Muscle of arm (tissue), 12 donors: ENCODE data around the gene PROK2. TPM values are rescaled to one million over a fixed set of nuclear protein-coding genes. Genes with fewer than 3 reads are reported as not detected.

ENCODE experiments used
- DNase-seq: peaks from one replicate; pipeline ENCODE4 v3.0.0-alpha.2; 2013
- polyA plus RNA-seq, 12 donors: library from polyadenylated mRNA; unstranded; fragments of 120-200 nt; gene quantifications; one replicate each; pipeline ENCODE4 v1.2.1, GENCODE V29; 2013; ENCODE audit not compliant: insufficient read length in 12 of 12

The PROK2 gene
- polyA plus RNA-seq, 12 donors, result 0.12 to 2.0 (median 0.57) TPM; not detected in 2

GRCh38 chr3:71787851-71788405, 3.0 kb upstream of the PROK2 start:
- no peak for DNase-seq

GRCh38 chr3:71786551-71786950, 1.6 kb upstream of the PROK2 start:
- DNase-seq, result peak; percentile 69

GRCh38 chr3:71786217-71786549, 1.2 kb upstream of the PROK2 start:
- peak; percentile 18 for DNase-seq

DNA sequence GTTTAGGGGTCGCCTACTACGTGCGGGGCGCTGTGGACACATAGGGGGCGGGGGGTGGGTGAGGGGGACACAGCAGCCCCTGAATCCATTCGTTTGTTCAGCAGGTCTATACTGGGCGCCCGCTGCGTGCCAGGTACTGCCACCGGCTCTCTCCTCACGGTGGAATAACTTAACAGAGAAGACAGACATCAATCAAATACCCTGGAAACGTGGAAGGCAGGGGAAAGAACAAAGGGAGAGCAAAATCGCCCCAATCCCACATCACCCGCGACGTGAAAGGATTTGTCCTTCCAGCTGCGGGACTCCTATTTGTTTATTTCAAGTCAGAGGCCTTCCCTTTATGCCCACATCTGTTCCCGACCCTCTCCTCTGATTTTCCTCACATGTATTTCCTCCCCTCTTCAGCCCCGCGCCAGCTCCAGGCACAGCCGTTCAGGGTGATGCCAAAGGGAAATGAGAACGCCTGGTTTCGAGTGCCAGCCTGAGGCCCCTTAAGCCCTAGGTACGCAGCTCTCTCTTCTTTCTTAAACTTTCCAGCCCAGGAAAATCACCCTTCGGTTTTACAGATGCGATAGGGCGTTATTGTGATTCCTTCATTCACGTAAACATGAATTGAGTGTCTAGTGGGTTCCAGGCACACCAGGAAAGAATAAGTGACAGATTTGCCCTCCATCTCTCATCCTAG, 726 bp upstream of the PROK2 start:
- DNase-seq, result peak; percentile 21

DNA sequence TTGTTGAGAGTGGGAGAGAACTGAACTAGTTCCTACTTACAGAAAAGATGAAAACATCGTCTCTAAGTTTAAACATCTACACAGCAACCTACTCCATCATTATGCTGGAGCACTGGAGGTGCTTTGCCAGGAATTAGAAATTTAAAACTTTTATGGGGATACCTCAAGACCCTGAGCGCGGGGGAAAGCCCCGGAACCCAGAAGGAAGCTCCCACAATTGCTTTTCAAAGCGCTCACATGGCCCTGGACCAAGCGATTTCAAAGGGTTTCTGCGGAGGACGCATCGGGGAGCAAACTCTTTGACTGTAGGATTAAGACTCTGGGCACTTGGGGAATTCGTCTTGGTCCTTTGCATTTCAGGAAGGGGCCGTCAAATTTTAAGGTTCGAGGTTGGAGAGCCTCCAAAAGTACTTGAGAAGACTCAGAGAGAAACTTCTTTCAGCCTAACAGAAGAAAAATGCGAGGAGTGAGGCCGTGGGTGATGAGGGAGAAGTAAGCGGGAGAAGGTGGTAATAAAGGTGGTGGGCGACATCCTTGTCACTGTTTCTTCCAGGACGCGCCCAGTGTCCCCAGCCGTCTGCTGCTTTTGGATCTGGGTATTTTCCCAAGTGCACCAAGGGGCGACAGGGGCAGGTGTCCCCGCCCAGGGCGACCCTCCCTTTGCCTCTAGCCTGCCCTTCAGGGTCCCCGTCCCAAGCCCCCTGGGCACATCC, 591 bp downstream of the PROK2 start:
- no peak for DNase-seq

DNA sequence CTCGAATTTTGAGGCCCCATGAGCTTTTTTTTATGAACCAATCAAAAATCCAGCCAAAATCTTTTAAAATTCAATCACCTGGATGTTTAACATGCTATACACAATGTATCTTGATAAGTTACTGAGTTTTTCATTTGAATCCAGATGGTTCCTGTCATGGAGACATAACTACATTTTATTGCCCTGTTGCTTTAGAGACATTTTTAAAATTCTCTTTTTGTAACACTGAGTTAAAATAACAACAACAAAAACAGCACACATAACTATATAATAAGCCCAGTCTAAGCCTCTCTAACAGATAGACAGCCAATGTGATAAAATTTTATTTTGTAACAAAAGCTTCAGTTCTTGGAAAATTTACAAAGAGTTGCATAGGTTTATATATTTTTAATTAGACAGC, 1.8 kb downstream of the PROK2 start:
- DNase-seq, result no peak

DNA sequence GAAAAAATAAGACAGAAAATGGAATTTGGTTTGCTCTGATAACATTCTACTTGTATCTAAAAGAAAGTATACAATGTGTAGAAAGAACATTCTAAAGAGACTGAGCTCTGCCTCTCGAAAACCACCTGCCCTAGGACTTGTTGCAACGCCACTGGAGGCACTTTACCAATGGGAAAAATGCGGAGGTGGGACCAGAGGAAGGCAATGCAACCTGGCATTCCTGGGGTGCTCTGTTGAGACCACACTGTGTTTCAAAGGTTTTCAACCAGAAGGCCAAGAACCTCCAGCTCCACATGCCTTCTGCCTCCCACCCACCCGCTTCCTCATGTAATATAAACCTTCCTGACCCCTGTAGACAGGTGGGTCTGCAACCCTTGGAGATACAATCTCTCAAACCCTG, 4.5 kb downstream of the PROK2 start:
- no peak for DNase-seq

DNA sequence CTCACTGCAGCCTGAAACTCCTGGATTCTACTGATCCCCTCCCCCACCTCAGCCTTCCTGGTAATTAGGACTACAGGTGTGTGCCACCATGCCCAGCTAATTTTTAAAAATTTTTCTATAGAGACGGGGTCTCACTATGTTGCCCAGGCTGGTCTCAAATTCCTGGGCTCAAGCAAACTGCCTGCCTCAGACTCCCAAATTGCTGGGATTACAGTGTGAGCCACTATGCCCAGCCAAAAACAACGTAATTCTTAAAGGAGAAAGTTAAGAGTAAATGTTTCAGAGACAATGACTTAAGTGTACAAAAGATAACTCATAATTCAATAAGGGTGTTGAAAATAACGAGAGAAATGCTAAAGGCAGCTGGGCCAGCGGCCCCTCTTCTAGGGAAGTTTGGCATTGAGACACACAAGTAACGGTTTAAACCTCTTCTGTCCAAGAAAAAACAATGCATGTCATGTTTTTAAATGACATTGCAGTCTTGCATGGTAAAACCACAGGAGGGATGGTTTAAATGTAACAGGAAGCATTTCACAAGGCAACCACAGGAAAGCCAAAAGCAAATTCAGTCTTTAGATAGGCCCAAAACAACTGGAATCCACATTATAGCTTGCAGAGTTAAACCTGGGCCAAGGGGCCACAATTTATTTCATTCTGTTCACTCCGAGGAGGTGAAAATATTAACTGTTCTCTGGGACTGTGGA, 5.1 kb downstream of the PROK2 start:
- DNase-seq, result no peak

- no peak for DNase-seq
Measured at GRCh38 chr3:71778353-71778752, 6.6 kb downstream of the PROK2 start.

DNA sequence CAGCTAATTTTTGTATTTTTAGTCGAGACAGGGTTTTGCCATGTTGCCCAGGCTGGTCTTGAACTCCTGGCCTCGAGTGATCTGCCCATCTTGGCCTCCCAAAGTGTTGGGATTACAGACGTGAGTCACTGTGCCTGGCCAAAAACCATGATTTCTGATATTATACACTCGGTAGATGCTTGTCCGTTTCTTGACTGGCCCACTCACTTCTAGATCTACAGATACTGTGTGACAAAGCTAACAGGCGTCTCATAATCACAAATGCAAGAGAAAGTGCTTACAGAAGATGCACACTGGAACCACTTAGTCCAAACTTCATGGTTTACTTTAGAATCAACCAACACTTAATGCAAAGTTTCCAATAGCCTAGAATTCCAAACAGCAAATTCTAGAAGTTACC, 8.4 kb downstream of the PROK2 start:
- no peak for DNase-seq

DNA sequence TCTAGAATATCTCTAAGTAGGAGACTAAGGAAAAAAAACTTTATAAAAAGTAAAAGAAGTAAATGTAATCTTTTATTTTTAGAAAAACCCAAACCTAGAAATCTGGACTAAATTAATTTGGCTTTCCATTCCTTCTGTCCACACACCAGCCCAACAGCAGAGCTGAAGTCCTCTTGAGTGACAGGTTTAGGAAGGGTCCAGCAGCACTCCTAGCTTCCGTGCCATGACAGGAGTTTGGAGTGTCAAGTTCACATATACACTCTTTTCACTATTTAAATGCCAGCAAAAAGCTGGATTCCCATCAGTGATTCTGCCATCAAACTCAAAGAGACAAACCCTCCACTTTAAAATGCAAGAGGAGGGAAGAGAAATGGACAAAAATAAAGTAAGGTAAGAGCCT, 13.1 kb downstream of the PROK2 start:
- DNase-seq, result no peak

- DNase-seq, result no peak
Measured at GRCh38 chr3:71771126-71771525, 13.8 kb downstream of the PROK2 start.

GRCh38 chr3:71763426-71763825, 21.5 kb downstream of the PROK2 start:
- no peak for DNase-seq

DNA sequence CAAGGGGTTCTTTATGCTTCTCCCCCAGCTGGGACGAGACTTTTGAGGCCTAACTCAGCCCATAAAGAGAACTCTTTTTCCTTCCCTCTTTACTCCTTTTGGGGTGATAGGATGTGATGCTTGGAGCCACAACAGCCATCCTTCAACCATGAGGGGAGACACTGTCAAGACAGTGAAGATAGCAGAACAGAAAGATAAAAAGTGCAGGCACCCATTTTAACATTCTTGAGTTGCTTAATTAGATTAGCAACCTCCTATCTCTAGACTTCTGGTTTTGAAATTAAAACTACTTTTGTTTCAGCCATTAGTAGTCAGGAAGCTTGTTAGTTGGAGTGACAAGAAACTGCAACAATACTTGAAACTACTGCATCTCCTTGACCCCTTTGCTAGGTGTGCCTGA, 24.8 kb downstream of the PROK2 start:
- no peak for DNase-seq

DNA sequence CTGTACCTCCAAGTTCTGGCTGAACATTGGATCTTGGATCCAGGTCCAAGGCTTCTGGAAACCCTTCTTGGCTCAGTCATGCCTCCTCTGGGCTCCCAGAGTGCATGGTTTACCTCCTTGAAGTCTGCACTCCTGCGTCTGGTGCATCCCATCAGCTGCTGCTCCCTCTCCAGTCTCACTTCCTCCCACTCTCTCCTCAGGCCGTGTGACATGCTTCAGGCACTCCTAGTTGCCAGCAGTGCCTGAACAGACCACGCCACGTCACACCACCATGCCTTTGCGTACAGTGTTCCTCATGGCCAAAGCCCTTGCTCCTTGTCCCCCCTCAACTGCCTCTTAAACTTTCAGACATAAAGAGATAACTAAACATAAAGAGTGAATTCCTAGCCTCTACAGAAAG, 25.5 kb downstream of the PROK2 start:
- no peak for DNase-seq

DNA sequence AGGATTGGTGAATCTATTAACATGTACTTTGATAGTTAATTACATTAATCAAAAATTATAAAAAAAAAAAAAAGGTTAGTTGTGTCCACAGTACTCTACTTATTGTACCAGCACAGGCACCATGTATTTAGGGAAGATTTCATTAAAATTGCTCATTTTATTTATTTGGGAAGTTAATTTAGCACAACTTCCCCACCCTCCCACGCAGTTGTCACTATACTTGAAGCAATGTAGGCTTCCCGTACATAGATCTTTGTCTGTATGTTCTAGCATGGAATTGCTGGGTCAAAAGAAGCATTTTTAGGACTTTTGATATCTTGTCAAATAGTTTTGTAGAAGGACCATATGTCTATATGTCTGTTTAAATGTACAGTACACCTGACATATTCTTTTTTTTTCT, 26.9 kb downstream of the PROK2 start:
- no peak for DNase-seq

DNA sequence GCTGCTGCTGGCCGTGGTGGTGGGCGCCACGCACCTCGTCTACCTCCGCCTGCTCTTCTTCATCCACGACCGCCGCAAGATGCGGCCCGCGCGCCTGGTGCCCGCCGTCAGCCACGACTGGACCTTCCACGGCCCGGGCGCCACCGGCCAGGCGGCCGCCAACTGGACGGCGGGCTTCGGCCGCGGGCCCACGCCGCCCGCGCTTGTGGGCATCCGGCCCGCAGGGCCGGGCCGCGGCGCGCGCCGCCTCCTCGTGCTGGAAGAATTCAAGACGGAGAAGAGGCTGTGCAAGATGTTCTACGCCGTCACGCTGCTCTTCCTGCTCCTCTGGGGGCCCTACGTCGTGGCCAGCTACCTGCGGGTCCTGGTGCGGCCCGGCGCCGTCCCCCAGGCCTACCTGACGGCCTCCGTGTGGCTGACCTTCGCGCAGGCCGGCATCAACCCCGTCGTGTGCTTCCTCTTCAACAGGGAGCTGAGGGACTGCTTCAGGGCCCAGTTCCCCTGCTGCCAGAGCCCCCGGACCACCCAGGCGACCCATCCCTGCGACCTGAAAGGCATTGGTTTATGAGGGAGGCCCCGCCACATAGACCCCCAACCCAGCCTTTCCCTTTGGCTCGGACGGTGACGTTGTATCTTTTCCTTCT, 30.2 kb downstream of the PROK2 start:
- no peak for DNase-seq

DNA sequence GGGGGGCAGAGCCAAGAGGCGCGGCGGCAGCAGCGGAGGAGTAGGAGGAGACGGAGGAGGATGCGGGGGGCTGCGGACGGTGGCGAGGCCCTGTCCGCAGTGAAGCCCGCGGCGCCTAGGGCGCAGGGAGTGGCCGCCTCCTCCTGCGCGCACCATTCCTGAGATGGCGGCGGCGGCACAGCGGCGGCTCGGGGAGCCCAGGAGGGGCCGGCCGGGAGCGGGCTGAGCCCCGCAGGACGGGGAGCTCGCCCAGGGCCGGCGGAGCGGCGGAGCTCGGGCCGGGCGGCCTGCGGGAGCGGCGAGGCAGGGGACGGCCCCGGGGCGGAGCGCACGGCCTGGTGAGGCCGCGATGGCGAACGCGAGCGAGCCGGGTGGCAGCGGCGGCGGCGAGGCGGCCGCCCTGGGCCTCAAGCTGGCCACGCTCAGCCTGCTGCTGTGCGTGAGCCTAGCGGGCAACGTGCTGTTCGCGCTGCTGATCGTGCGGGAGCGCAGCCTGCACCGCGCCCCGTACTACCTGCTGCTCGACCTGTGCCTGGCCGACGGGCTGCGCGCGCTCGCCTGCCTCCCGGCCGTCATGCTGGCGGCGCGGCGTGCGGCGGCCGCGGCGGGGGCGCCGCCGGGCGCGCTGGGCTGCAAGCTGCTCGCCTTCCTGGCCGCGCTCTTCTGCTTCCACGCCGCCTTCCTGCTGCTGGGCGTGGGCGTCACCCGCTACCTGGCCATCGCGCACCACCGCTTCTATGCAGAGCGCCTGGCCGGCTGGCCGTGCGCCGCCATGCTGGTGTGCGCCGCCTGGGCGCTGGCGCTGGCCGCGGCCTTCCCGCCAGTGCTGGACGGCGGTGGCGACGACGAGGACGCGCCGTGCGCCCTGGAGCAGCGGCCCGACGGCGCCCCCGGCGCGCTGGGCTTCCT, 31.0 kb downstream of the PROK2 start, which contains the start of gene GPR27:
Gene GPR27 (plus strand): TSS at position 155 of the 909 bp plus-strand sequence. CDS start 195 bp downstream, at position 350.
- no peak for DNase-seq

GRCh38 chr3:71752831-71753700, 31.9 kb downstream of the PROK2 start:
- no peak for DNase-seq

DNA sequence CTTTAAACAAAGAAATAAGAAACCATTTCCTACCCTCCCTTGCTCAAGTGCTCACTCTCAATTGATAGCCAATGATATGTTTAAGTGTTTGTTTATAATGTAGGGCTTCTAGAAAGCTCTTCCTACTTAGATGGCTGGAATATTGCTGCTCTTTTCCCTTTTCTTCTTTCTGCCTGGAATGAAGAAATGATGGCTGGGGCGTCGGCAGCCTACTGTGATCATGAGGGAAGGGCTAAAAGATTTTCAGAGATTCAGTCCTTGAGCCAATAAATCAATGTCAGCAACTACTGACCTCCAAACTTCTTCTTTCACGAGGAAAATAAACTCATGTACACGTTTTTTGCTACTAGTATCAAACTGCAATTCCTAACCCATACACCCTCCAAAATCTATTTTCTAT, 33.3 kb downstream of the PROK2 start:
- DNase-seq, result no peak
